GM20431 (cell line): ENCODE measurements around the gene TMEM165.
"Not testable (repeated sequence)": the region's sequence is repeated elsewhere in the genome, so short reads cannot be mapped to it uniquely, and the experiment has no call there.

Experiments used
- in situ Hi-C: fragments of 300-500 bp; cut with MseI, MboI; formaldehyde crosslinking; loops from one replicate; pipeline ENCODE4 v1.15.0; 2020; ENCODE audit warnings: low sequenced_read_pairs; ENCODE audit not compliant: unreplicated experiment

Gene TMEM165, protein sequence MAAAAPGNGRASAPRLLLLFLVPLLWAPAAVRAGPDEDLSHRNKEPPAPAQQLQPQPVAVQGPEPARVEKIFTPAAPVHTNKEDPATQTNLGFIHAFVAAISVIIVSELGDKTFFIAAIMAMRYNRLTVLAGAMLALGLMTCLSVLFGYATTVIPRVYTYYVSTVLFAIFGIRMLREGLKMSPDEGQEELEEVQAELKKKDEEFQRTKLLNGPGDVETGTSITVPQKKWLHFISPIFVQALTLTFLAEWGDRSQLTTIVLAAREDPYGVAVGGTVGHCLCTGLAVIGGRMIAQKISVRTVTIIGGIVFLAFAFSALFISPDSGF

DNA sequence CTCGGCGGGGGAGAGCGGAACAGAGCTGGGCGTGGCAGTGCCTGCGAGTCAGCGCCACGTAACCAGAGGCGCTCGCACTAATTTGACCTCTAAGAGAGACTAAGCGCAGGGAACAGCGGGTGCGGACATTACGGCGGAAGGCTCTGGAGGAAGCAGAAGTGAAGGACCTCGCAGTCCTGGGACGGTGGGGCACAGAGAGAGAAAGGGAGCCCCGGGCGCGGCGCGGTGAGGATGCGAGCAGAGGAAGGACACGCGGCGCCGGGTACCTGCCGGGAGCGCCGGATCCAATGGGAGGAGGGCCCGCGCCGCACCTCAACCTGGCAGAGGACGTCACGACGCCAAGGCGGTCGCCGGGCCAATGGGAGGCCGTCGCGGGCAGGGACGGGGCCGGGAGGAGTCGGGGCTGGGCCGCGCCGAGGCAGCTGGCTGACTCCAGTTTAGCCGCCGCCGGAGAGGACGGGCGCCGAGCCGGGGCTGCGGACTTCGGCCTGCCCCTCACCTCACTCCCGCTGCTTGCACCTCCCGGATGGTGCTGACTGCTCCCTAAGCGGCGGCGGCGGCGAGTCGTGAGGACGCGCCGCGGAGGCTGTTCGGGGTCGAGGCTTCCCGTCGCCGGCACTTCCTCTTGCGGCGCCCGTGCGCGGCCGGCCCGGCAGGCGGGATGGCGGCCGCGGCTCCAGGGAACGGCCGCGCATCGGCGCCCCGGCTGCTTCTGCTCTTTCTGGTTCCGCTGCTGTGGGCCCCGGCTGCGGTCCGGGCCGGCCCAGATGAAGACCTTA, at the start of gene TMEM165:
Gene TMEM165 (plus strand): TSS at position 429 of the 779 bp plus-strand sequence. CDS start 233 bp downstream, at position 662.
- in situ Hi-C loops, result no loop called here

DNA sequence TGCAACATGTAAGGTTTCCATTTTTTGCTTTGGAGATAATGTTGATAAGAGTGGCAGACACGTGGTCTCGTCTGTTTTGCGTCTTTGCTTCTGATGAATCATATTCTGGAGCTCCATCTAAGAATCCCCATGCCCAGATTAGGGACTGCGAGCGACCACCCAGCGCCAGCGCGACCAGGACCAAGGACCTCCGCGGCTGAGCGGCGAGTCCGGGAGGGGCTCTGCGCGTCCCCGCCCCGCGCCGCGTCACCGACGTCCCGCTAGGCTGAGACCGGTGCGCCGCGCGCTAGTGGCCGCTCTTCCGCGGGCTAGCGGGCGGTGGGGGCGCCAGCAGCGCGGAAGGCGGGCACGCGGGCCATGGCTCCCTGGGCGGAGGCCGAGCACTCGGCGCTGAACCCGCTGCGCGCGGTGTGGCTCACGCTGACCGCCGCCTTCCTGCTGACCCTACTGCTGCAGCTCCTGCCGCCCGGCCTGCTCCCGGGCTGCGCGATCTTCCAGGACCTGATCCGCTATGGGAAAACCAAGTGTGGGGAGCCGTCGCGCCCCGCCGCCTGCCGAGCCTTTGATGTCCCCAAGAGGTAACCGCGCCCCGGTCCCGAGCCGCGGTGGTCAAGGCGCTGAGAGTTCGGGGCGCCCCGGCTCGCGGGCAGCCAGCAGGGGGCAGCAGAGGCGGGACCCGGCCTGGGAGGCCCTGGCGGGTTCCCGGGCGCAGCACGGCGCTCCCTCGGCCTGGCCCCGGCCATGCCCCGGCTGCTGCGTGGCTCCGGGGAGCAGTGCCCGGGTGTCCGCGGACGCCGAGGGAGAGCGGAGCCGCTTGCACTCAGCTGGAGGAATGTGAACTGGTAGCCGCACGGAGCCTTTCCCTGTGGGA, 49.5 kb upstream of the TMEM165 start, which contains the start of gene SRD5A3:
Gene SRD5A3 (plus strand): TSS at position 263 of the 871 bp plus-strand sequence. CDS start 95 bp downstream, at position 358.
- in situ Hi-C loops, result no loop called here

DNA sequence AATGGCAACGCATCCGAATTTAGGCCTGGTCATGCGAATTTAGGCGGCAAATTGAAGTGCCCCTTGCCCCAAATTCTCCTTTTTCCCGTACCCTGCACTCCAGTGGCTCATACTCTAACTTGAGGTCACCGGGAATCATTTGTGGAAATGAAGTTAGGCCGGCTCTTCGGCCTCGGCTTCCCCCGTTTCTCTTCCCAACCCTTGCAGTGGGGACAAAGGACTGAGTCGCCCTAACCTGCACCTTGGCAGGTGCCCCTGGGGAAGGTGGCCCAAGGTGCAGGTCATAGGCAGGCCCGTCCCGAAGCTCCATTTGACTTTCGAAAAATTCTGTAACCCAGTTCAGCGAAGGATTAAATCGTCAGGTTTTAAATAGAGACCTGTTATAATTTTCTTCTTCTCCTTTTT, 48.9 kb upstream of the TMEM165 start:
- in situ Hi-C loops, result no loop called here

DNA sequence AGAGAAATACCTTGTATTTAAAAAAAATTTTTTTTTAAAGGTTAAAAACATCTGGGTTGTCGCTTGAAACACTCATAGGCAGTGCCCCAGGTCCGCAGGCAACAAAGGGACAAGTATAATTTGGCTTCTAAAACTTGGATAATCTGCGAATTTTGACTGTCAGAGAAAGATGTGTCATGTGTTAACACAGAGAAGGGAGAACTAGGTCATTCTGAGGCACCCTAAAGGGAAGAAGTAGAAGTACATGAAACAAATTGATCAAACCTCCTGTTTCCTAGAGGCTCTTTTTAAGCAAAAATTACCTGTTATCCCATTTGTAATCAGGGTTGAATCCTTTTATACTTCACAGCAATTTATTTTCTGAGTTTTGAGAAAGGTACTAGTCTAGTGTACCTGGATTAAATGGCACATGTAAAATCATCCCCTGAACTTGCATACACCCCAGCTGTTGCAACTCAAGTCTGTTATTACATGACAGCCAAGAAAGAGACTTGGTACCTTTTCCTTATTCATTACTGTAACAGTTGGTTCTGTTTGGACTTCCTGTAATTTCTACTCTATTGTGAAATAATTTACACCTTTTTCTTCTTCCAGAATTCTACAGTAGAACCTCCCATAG, 48.0 kb upstream of the TMEM165 start:
- in situ Hi-C loops, result no loop called here

DNA sequence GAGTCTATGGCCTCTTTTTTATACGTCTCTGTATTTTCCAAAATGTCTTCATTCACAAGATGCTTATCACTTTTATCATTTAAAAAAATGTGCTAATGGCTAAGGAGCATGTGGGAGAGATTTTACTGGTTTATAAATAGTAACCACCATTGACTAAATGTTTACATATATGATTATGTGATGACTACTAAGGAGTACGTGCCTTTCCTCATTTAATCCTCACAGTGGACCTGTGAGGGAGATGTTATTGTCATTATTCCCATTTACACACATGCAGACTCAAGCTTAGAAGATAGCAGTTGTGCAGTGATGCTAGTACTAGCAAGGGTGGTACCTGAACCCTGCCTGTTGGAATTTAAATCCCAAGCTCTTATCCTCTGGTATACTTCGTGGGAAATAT, 47.3 kb upstream of the TMEM165 start:
- in situ Hi-C loops, result no loop called here

DNA sequence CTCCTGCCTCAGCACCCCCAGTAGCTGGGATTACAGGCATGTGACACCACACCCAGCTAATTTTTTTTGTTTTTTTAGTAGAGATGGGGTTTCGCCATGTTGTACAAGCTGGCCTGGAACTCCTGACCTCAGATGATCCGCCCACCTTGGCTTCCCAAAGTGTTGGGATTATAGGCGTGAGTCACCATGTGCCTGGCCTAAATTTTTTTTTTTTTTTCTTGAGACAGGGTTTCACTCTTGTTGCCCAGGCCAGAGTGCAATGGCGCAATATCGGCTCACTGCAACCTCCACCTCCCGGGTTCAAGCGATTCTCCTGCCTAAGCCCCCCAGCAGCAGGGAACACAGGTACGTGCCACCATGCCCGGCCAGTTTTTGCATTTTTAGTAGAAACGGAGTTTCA, 44.9 kb upstream of the TMEM165 start:
- in situ Hi-C loops, result not testable (repeated sequence)

DNA sequence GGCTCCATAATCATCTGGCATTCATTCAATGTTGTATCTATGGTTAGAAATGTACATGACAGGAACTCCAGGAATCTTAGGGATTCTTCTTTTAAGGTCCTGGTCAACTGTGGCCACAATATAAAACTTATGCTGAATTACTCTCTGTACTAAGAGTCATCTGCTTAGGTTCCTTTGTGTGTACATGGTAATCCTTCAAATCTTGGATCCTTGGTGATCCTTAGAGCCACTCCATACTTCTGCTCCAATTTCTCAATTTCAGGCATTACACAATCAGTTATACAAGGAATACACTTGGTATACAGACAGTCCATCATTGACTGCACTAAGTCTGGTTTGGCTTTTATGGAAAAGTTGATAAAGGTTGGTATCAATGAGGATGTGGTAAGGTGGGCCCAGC, 43.9 kb upstream of the TMEM165 start:
- in situ Hi-C loops, result no loop called here

DNA sequence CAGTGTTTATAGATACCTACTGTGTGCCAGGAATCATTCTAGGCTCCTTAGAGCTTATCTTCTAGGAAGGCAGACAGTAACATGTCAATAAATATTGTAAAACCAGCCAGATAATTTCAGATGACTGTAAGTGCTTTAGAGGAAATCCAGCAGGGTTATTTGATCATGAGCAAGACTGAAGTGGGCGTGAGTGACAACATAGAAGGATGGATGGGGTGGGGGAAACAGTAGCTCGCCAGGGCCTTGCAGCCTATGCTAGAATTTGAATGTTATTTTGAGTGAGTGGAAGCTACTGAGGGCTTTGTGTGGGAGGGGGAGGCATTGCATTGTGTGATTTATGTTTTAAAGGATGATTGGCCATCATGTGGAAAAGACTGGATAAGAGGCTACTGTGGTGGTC, 43.0 kb upstream of the TMEM165 start:
- in situ Hi-C loops, result no loop called here

DNA sequence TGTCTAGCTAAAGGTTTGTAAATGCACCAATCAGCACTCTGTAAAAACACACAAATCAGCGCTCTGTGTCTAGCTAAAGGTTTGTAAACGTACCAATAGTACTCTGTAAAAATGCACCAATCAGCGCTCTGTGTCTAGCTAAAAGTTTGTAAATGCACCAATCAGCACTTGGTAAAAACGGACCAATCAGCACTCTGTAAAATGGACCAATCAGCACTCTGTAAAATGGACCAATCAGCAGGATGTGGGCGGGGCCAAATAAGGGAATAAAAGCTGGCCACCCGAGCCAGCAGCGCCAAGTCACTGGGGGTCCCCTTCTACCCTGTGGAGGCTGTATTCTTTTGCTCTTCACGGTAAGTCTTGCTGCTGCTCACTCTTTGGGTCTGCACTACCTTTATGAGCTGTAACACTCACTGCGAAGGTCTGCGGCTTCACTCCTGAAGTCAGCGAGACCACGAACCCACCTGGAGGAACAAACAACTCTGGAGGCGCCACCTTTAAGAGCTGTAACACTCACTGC, 42.5 kb upstream of the TMEM165 start:
- in situ Hi-C loops, result not testable (repeated sequence)

DNA sequence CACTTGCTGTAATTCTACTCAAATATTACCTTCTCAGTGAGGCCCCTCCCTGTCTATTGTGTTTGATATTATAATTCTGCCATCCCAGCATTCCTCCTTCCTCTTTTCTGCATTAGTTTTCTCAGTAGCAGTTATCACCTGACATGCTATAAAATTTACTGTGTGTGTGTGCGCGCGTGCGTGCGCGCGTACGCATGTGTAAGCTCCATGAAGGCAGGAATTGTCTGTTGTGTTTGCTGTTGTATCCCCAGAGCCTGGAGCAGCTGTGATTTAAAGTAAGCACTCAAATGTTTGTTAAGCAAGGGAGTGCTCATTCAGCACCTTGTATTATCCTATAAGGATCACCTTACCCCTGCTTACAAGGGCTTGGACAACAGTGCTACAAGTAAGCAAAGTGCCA, 41.1 kb upstream of the TMEM165 start:
- in situ Hi-C loops, result no loop called here

DNA sequence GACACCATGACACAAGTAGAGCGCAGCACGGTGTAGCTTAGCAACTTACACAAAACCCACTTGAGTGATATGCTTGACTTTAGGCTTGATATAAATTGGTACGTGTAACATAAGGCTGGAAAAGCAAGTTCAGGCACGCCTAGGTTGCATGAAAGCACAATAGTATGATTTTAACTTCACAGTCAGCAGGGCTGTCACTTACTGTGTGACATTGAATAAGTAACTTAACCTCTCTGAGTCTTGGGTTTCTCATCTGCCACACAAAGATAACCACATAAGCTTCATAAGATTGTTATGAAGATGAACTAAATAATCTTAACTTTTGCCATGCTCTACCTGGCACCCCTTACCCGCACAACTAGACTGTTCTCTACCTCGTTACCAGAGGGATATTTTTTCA, 40.2 kb upstream of the TMEM165 start:
- in situ Hi-C loops, result no loop called here

DNA sequence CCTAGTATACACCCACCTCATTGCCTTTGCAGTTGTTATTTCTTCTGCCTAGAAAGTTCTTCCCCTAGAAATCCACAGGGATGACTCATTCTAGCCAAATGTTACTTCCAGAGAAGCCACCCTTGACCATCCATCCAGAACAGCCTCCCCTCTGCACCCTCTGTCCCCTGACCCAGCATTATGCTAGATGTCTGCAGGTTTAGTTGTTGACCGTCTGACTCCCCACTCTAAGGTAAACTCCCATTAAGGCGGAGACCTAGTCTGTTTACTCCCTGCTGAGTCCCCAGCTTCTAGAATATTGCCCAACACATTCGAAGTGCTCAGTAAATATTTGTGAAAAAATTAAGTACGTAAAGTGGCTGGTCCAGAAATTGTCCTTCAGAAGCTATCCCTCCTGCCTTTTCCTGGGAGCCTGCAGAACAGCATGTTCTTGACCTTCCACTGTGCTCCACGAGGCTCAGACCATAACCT, 38.7 kb upstream of the TMEM165 start:
- in situ Hi-C loops, result no loop called here

DNA sequence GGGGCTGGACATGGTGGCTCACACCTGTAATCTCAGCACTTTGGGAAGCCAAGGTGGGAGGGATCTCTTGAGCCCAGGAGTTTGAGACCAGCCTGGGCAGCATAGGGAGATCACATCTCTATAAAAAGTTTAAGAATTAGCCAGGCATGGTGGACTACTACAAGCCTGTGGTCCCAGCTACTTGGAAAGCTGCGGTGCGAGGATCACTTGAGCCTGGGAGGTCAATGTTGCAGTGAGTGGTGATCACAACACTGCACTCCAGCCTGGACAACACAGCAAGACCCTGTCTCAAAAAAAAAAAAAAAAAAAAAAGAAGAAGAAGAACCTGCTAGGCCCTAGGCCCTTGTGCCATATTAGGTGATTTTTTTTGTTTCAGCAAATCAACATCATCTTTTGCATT, 37.5 kb upstream of the TMEM165 start:
- in situ Hi-C loops, result no loop called here

DNA sequence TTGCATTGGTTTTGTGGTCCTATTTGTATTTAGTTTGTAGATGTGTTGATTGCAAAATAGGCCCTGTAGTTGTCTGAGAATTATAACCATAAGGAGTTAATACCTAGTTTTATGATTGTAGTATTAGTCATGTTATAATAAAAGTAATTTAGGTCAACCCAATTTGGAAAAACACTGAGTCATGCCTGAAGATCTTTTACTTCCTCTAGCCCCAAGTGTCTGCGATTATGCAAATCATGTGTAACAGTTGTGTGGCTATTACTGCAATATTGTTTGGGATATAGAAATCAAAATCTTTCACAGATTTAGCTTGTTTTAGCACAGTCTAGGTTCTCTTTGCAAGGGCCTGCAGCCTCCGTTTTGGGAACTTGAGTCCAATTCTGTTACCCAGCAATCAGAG, 37.1 kb upstream of the TMEM165 start:
- in situ Hi-C loops, result no loop called here

DNA sequence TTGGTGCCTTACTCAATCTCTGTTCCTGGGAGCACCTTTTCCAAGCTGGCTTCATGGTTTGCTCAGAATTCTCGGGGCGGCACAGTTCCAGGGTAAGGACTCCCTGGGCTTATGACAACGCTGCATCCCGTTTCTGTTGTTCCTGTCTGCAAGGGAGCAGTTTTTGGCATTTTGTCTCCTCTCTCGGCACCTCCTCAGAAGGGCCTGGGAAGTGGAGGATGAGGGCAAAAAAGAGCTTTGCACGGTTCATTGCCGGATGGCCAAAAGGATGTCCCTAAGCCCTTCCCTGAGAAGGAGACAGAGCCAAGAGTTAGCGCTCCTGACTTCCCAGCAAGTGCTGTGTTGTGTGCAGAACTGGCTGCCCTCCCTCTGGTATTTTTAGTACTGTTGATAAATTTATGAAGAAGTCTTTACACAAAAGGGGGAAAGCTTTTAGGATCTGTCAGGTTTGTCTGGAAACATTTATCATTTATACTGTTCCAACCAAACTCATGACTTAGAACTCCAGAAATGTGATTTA, 36.3 kb upstream of the TMEM165 start:
- in situ Hi-C loops, result no loop called here

DNA sequence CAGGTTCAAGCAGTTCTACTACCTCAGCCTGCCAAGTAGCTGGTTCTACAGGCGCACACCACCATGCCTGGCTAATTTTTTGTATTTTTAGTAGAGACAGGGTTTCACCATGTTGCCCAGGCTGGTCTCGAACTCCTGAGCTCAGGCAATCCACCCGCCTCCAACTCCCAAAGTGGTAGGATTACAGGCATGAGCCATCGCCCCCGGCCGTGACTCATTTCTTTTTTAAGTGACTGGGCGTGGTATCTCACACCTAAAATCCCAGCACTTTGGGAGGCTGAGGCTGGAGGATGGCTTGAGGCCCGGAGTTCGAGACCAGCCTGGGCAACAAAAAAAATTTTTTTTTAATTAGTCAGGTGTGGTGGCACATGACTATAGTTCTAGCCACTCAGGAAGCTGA, 32.8 kb upstream of the TMEM165 start:
- in situ Hi-C loops, result not testable (repeated sequence)

DNA sequence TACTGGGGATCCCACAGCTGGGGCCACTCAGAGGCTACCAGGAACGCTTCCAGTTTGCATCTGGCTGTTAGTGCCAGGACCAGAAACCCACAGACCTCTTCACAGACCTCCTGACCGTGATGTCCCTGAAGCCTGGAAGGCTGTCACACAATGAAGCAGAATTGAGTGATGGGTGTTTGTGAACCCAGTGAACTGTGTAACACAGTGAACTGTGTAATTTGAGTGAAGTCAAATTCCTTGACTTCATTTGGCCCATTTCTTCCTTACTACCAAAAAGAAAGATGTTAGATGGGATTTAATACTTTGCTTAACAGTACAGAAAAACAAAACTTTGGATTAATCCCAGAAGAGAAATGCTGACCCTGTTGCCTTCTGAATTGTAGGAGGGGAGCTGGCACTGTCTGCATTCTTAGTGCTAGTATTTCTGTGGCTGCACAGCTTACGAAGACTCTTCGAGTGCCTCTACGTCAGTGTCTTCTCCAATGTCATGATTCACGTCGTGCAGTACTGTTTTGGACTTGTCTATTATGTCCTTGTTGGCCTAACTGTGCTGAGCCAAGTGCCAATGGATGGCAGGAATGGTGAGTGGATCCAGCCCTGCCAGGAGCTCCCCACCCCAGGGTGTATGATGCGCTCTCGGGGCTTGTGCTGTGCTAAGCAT, 31.9 kb upstream of the TMEM165 start:
- in situ Hi-C loops, result no loop called here

DNA sequence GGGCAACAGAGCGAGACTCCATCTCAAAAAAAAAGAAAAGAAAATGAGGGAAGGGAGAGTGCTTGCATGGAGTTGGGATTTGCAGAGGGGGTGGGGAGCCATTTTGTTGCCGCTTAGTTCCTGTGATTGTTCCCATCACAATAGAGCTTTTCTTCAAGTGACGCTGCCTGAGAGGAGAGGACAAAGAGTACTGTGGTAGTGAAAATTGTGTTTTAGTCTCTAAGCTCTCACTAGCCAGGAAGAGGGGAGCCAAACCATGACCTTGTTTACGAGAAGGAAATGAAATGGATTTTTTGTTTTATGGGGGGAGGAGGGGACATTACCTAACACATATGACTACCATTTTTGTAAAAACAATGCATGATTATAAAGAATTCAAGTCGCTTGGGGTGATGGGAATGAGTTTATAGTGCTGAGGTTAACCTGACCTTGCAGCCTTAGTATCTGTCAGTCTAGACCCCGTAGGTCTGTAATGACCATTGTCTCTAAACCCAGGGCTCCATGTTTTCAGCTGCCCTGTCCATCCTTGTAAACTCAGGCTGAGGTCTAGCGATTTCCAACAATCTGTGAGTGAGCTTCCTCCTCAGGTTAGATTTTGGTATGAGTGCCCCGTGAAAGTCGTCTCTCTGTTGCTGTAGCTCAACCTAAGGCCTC, 30.9 kb upstream of the TMEM165 start:
- in situ Hi-C loops, result no loop called here

DNA sequence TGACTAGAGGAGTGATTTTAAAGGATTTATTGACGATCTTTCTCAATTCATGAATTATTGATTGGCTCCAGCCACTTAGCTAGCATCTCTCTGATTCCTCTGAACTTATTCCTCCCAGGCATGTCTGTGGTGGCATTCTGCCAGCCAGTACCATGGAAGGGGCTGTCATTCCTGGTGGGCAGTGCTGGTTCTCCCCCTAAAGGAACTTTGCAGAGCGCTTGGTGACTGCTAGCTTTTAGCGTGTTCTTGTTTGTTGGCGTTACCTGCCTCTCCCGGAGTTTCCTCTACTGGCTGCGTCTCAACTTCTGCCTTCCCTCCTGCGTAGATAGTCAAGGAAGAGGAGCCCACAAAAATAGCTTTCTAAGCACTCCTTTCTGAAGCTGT, 30.4 kb upstream of the TMEM165 start:
- in situ Hi-C loops, result no loop called here
